ENCODE results near the gene LILRB3.
"Not testable (repeated sequence)": the region's sequence is repeated elsewhere in the genome, so short reads cannot be mapped to it uniquely, and the experiment has no call there.

DNA sequence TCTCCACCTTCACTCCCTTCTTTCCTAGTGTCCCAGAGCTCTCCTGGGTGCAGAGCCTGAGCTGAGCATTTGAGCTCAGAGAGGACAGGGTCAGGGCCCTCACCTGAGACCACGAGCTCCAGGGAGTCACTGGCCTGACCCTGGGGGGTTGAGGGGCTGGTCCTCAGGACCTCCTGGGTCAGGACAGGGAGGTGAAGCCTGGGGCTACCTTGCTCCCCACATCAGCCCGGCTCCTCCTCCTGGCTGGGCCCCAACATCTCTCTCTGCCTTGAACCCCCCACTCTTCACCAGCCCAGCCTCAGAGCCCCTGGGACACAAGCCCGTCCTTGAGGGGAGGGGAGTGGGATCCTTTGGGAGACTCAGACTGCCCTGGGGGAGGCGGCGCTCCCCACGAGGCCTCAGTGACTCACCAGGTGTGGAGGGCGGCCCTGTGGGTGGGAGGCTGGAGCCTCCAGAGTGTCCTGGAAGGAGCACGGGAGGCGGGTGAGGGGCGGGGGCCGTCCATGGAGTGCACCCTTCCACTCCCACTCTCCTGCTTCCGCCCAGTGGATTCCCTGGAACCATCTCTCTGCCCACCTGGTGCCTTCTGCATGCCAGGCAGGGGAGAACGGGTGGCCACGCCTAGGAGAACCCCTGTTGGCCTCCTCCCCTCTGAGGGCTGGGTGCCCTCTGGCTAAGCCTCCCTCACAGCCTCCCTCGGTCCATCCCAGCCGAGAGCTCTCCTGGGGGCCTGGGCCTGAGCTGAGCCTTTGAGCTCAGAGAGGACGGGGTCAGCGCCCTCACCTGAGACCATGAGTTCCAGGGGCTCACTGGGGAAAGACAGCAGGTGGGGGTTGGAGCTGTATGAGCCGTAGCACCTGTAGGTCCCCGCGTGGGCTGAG is 16.9 kb upstream of the LILRB3 start:
- not testable (repeated sequence) for TF ChIP-seq POLR2A, POLR2AphosphoS5 (IDR thresholded peaks at IDR 0.05)
- TF ChIP-seq, protein P1, sequence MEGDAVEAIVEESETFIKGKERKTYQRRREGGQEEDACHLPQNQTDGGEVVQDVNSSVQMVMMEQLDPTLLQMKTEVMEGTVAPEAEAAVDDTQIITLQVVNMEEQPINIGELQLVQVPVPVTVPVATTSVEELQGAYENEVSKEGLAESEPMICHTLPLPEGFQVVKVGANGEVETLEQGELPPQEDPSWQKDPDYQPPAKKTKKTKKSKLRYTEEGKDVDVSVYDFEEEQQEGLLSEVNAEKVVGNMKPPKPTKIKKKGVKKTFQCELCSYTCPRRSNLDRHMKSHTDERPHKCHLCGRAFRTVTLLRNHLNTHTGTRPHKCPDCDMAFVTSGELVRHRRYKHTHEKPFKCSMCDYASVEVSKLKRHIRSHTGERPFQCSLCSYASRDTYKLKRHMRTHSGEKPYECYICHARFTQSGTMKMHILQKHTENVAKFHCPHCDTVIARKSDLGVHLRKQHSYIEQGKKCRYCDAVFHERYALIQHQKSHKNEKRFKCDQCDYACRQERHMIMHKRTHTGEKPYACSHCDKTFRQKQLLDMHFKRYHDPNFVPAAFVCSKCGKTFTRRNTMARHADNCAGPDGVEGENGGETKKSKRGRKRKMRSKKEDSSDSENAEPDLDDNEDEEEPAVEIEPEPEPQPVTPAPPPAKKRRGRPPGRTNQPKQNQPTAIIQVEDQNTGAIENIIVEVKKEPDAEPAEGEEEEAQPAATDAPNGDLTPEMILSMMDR (IDR thresholded peaks at IDR 0.05 in 8 of 11, conservative IDR thresholded peaks at IDR 0.05 in 3 of 11), result not testable (repeated sequence)

Measured in spleen (tissue), 7 donors.